Gastrocnemius medialis (tissue), 4 donors: ENCODE measurements around the gene CD276. TPM values are rescaled to one million over a fixed set of nuclear protein-coding genes. Genes with fewer than 3 reads are reported as not detected.

Source experiments
- ATAC-seq, 2 donors: fragments of 150-250 bp; one replicate each; pipeline ENCODE4 v1.9.1; 2016
- DNase-seq, 2 donors: peaks; one replicate each; pipeline ENCODE4 v3.0.0-alpha.2; 2019
- H3K27ac ChIP-seq, 4 donors: fragments of 200-600 bp; sonication (generic); 1 replicate in 1 of 4; 2 replicates in 3 of 4; pipeline ENCODE4 v1.5.1; 2016 to 2018; ENCODE audit warnings: mild to moderate bottlenecking in 2 of 4, moderate library complexity in 1 of 4
- H3K27me3 ChIP-seq, 3 donors: fragments of 200-600 bp; sonication (generic) in 2 of 3; 1 replicate in 1 of 3; 2 replicates in 2 of 3; pipeline versions ENCODE4 v1.5.1 to v1.6.0; 2016 to 2019; ENCODE audit warnings: mild to moderate bottlenecking in 1 of 3, moderate library complexity in 1 of 3
- H3K36me3 ChIP-seq, 2 donors: fragments of 200-600 bp; sonication (generic) in 1 of 2; one replicate each; pipeline ENCODE4 v1.5.1; 2017 to 2018
- H3K4me1 ChIP-seq, 2 donors: fragments of 200-600 bp; sonication (generic) in 1 of 2; one replicate each; pipeline ENCODE4 v1.5.1; 2016 to 2017; ENCODE audit warnings: mild to moderate bottlenecking in 2 of 2
- H3K4me3 ChIP-seq, 4 donors: fragments of 200-600 bp; sonication (generic) in 3 of 4; 1 replicate in 1 of 4; 2 replicates in 3 of 4; pipeline ENCODE4 v1.5.1; 2016 to 2019; ENCODE audit warnings: mild to moderate bottlenecking in 2 of 4
- H3K9me3 ChIP-seq, 3 donors: fragments of 200-600 bp; sonication (generic) in 2 of 3; 1 replicate in 1 of 3; 2 replicates in 2 of 3; pipeline ENCODE4 v1.5.1; 2016 to 2019
- CTCF ChIP-seq, 5 experiments: fragments of 450-650 bp in 3 of 5; fragments of 200-600 bp in 2 of 5; sonication (generic) in 2 of 5; IDR thresholded peaks in 4 of 5; conservative IDR thresholded peaks in 1 of 5; 1 replicate in 4 of 5; 2 replicates in 1 of 5; pipeline ENCODE4 v1.5.1; 2016 to 2019; ENCODE audit warnings: antibody characterized with exemption in 5 of 5, mild to moderate bottlenecking in 3 of 5, moderate library complexity in 3 of 5
- POLR2A ChIP-seq, 2 donors: fragments of 450-650 bp; IDR thresholded peaks; one replicate each; pipeline ENCODE4 v1.6.1; 2017; ENCODE audit warnings: antibody characterized with exemption in 2 of 2, mild to moderate bottlenecking in 2 of 2, moderate library complexity in 2 of 2
- in situ Hi-C, 4 donors: fragments of 200-750 bp; cut with MboI; loops; one replicate each; pipeline versions ENCODE4 v1.15.0 to v1.8.0; 2017; ENCODE audit warnings: low sequenced_read_pairs in 4 of 4
- intact Hi-C: fragments of 100-400 bp; cut with DNase I; formaldehyde crosslinking; loops from one replicate; pipeline ENCODE4 v1.15.1; 2023; ENCODE audit warnings: low total_unique reads
- total RNA-seq, 4 donors: library from RNA; depleted of rRNA; stranded (reverse); fragments of >200 nt; gene quantifications; one replicate each; pipeline versions ENCODE4 v1.1.0 to v1.2.3, GENCODE V29; 2016

CD276 gene
- total RNA-seq, 4 donors from 2014 or later: 9.6 to 21.4 (median 16.6) TPM

DNA sequence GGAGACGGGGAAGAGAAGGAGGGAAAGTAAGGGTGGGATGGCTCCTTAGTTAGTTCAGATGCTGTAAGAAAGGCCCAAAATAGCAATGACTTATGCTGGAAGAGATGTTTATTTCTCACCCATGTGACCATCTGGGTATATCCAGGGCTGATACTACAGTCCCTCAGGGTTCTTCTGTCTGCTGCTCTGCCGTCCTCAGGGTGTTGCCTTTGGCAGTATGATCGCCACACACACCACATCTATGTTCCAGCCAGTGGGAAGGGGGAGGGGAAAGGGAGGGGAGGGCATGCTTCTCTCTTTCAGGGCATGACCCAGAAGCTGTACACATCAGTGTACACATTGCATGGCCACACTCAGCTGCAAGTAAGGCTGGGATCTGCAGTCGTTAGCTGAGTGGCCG is 10.2 kb downstream of the CD276 start:
- Histone ChIP-seq H3K36me3 (no peaks in the 10 kb centered on the region), H3K4me1 (peaks cover 41 to 50% of the 10 kb centered on the region in 2 donors), H3K27me3 (no peaks in the 10 kb centered on the region), H3K9me3 (no peaks in the 10 kb centered on the region), H3K27ac (peak overlapping the region in 3 of 4 donors; percentile 44 to 63 (median 48)), H3K4me3 (no peak overlapping the region)
- peak; percentile 17 to 51 for DNase-seq
- TF ChIP-seq POLR2A (IDR thresholded peaks at IDR 0.05) (no peak), CTCF (IDR thresholded peaks at IDR 0.05 in 4 of 5, conservative IDR thresholded peaks at IDR 0.05 in 1 of 5) (no peak)
- intact Hi-C loops: loop anchor here (2.0 kb wide), 1 partner anchor 62 kb away; the partner anchor contains the start of gene NPTN
- in situ Hi-C loops: loop anchor here in 2 of 4 donors (10.0 kb wide), 1 partner anchor 60 kb away; the partner anchor contains the start of gene NPTN (in 2 of the 2)
- ATAC-seq: peak; percentile 86 to 88

GRCh38 chr15:73695773-73696640 is 11.8 kb downstream of the CD276 start:
- H3K27ac ChIP-seq: peak overlapping the region; percentile 30 to 68 (median 50)
- DNase-seq: no peak
- no peaks in the 10 kb centered on the region for H3K36me3 ChIP-seq
- H3K4me1 ChIP-seq: peaks cover 41 to 46% of the 10 kb centered on the region in 2 donors
- H3K4me3 ChIP-seq: no peak overlapping the region
- in situ Hi-C loops: loop anchor here in 3 of 4 donors (5.0 to 10.0 kb wide), 2 partner anchors 59 to 61 kb away; partner anchors contain the start of gene NPTN (in 2 of the 3)
- intact Hi-C loops: loop anchor here (2.0 to 5.0 kb wide), 2 partner anchors 63 to 134 kb away; partner anchors contain the start of gene NPTN
- no peaks in the 10 kb centered on the region for H3K9me3 ChIP-seq
- ATAC-seq: no peak
- TF ChIP-seq POLR2A (IDR thresholded peaks at IDR 0.05) (no peak), CTCF (IDR thresholded peaks at IDR 0.05 in 4 of 5, conservative IDR thresholded peaks at IDR 0.05 in 1 of 5) (no peak)
- no peaks in the 10 kb centered on the region for H3K27me3 ChIP-seq

DNA sequence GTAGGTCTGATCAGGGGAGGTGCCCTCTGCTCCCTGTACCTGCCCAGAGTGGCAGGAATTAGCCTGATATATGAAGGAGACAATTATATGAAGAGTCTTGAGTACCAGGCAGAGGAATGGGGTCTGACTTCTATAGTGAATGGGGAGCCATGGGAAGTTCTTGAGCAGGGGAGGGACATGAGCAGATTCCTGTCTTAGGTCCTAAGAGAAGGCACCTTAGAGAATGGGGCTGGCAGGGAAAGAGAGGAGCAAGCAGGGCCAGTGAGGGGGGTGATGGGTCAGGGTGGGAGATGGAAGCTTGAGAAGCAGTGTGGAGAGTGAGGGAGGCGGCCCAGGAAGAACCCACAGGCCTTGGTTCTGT is 12.4 kb downstream of the CD276 start:
- Histone ChIP-seq H3K9me3 (no peaks in the 10 kb centered on the region), H3K4me1 (peaks cover 37 to 40% of the 10 kb centered on the region in 2 donors), H3K4me3 (no peak overlapping the region), H3K27ac (peak overlapping the region; percentile 30 to 68 (median 50)), H3K36me3 (no peaks in the 10 kb centered on the region), H3K27me3 (no peaks in the 10 kb centered on the region)
- DNase-seq (no peak), ATAC-seq (no peak)
- intact Hi-C loops (loop anchor here (1.0 to 5.0 kb wide), 2 partner anchors 13 to 134 kb away; no protein-coding TSS in a partner anchor), in situ Hi-C loops (loop anchor here in 3 of 4 donors (5.0 to 10.0 kb wide), 2 partner anchors 59 to 62 kb away; partner anchors contain the start of gene NPTN (in 2 of the 3))
- no peak for TF ChIP-seq CTCF (IDR thresholded peaks at IDR 0.05 in 4 of 5, conservative IDR thresholded peaks at IDR 0.05 in 1 of 5)

- H3K27ac ChIP-seq: peak overlapping the region; percentile 30 to 68 (median 50)
These were observed 12.9 kb downstream of the CD276 start for GRCh38 chr15:73697033-73697467.

More at GRCh38 chr15:73697033-73697467, 12.9 kb downstream of the CD276 start:
- Histone ChIP-seq H3K4me3 (no peak overlapping the region), H3K27me3 (no peaks in the 10 kb centered on the region), H3K9me3 (no peaks in the 10 kb centered on the region), H3K36me3 (no peaks in the 10 kb centered on the region), H3K4me1 (peaks cover 36 to 39% of the 10 kb centered on the region in 2 donors)
- in situ Hi-C loops (loop anchor here in 3 of 4 donors (5.0 to 10.0 kb wide), 2 partner anchors 60 to 62 kb away; partner anchors contain the start of gene NPTN (in 2 of the 3)), intact Hi-C loops (loop anchor here (1.0 to 5.0 kb wide), 2 partner anchors 14 to 135 kb away; no protein-coding TSS in a partner anchor)
- peak; percentile 62 to 70 for ATAC-seq
- peak; percentile 64 to 77 for DNase-seq
- no peak for TF ChIP-seq POLR2A (IDR thresholded peaks at IDR 0.05)
- TF ChIP-seq CTCF (IDR thresholded peaks at IDR 0.05 in 4 of 5, conservative IDR thresholded peaks at IDR 0.05 in 1 of 5): no peak
